ENCODE data around the gene FANCI. TPM values are rescaled to one million over a fixed set of nuclear protein-coding genes. Genes with fewer than 3 reads are reported as not detected.

FANCI gene
- total RNA-seq, 1 experiment from 2014 or later = 112 TPM

GRCh38 chr15:89243046-89243690 lies 611 bp upstream of the FANCI start:
- peak overlapping the region; percentile 56 for H2AFZ ChIP-seq (ENCODE audit: low read depth, low read length, poor library complexity, severe bottlenecking)
- no peak for TF ChIP-seq CEBPB (IDR thresholded peaks at IDR 0.05; ENCODE audit: low read depth)
- TF ChIP-seq YY1 (IDR thresholded peaks at IDR 0.05; ENCODE audit: extremely low read depth, insufficient replicate concordance, low read depth, low read length) = no peak
- TF ChIP-seq MAX (IDR thresholded peaks at IDR 0.05) = no peak
- no peak for TF ChIP-seq SP1 (IDR thresholded peaks at IDR 0.05; ENCODE audit: low read depth)
- TF ChIP-seq SIN3A (IDR thresholded peaks at IDR 0.05; ENCODE audit: low read depth) = no peak
- TF ChIP-seq SRF (IDR thresholded peaks at IDR 0.05; ENCODE audit: low read depth) = no peak
- DNase-seq (ENCODE audit: low read depth, low spot score) (no peak), ATAC-seq (no peak)
- H3K4me3 ChIP-seq (replicated peaks in 1 of 2; ENCODE audit: low read depth in 1 of 2, low read length in 2 of 2) = peak overlapping the region; percentile 76 to 78
- H3K9me2 ChIP-seq (ENCODE audit: insufficient read depth) = no peaks in the 10 kb centered on the region
- ChIA-PET RAD21 (ENCODE audit: low non-redundant PET in 1 of 2, low total read pairs in 2 of 2, uncharacterized antibody in 2 of 2, unreplicated experiment in 2 of 2) (interaction anchor here (1.0 to 3.0 kb wide), 2 partner anchors 36 kb away, joined by 6 to 10 read pairs; no protein-coding TSS in a partner anchor), CTCF (interaction anchor here (1.0 to 2.3 kb wide), 2 partner anchors 10 to 37 kb away, joined by 3 to 20 read pairs; no protein-coding TSS in a partner anchor), POLR2A (interaction anchor here (0.9 to 1.1 kb wide), 2 partner anchors 10 to 36 kb away, joined by 3 to 6 read pairs; no protein-coding TSS in a partner anchor)
- H3K9me3 ChIP-seq (ENCODE audit: control insufficient read depth in 1 of 2, insufficient read depth in 1 of 2, low read depth in 1 of 2, low read length in 2 of 2) = peaks cover 0 to 4% of the 10 kb centered on the region in 2 experiments; a peak in 1 of 4 replicates
- H3K27me3 ChIP-seq (ENCODE audit: insufficient read depth, low read length) = no peaks in the 10 kb centered on the region
- peaks cover 6% of the 10 kb centered on the region; the same call in 1 of the 2 replicates for H4K20me1 ChIP-seq (ENCODE audit: insufficient read depth)
- H3K4me2 ChIP-seq (ENCODE audit: low read length) = peak overlapping the region; percentile 78
- peaks cover 4 to 17% of the 10 kb centered on the region in 2 experiments; a peak in 3 of 4 replicates for H3K4me1 ChIP-seq (ENCODE audit: control insufficient read depth in 1 of 2, insufficient read depth in 2 of 2, low read length in 2 of 2)
- peak overlapping the region; percentile 79 for H3K9ac ChIP-seq (ENCODE audit: low read length)
- BruUV-seq (replicated peaks) = TSS peak; percentile 92
- peak overlapping the region; percentile 79; the same call in 1 of the 2 replicates for H3K27ac ChIP-seq (ENCODE audit: low read depth, low read length)
- H3K79me2 ChIP-seq (ENCODE audit: insufficient read depth, low read length) = peaks cover 43% of the 10 kb centered on the region
- peaks cover 3 to 9% of the 10 kb centered on the region in 2 experiments for H3K36me3 ChIP-seq (ENCODE audit: control insufficient read depth in 1 of 2, insufficient read depth in 2 of 2, low read length in 2 of 2)
- intact Hi-C loops (cut with micrococcal nuclease) = loop anchor here (1.0 kb wide), 1 partner anchor 92 kb away; no protein-coding TSS in a partner anchor

GRCh38 chr15:89244574-89244903 lies 760 bp downstream of the FANCI start:
- intact Hi-C loops (cut with micrococcal nuclease) = loop anchor here (2.0 kb wide), 1 partner anchor 38 kb away; no protein-coding TSS in a partner anchor
- ATAC-seq (peak; percentile 17), DNase-seq (ENCODE audit: low read depth, low spot score) (no peak)
- Histone ChIP-seq H3K9me3 (ENCODE audit: control insufficient read depth in 1 of 2, insufficient read depth in 1 of 2, low read depth in 1 of 2, low read length in 2 of 2) (peaks cover 0 to 4% of the 10 kb centered on the region in 2 experiments; a peak in 1 of 4 replicates), H2AFZ (ENCODE audit: low read depth, low read length, poor library complexity, severe bottlenecking) (no peak overlapping the region), H3K9me2 (ENCODE audit: insufficient read depth) (no peaks in the 10 kb centered on the region), H3K36me3 (ENCODE audit: control insufficient read depth in 1 of 2, insufficient read depth in 2 of 2, low read length in 2 of 2) (peaks cover 16 to 23% of the 10 kb centered on the region in 2 experiments), H4K20me1 (ENCODE audit: insufficient read depth) (peaks cover 9% of the 10 kb centered on the region; the same call in 1 of the 2 replicates), H3K79me2 (ENCODE audit: insufficient read depth, low read length) (peaks cover 56% of the 10 kb centered on the region), H3K4me2 (ENCODE audit: low read length) (peak overlapping the region; percentile 78), H3K4me3 (replicated peaks in 1 of 2; ENCODE audit: low read depth in 1 of 2, low read length in 2 of 2) (peak overlapping the region; percentile 76 to 78), H3K27ac (ENCODE audit: low read depth, low read length) (peak overlapping the region; percentile 79), H3K9ac (ENCODE audit: low read length) (peak overlapping the region; percentile 79), H3K4me1 (ENCODE audit: control insufficient read depth in 1 of 2, insufficient read depth in 2 of 2, low read length in 2 of 2) (peaks cover 4 to 17% of the 10 kb centered on the region in 2 experiments; a peak in 3 of 4 replicates), H3K27me3 (ENCODE audit: insufficient read depth, low read length) (no peaks in the 10 kb centered on the region)
- POLR2A ChIA-PET = no interaction called here
- CTCF ChIA-PET = interaction anchor here (2.3 kb wide), 1 partner anchor 38 kb away, joined by 20 read pairs; no protein-coding TSS in a partner anchor
- RAD21 ChIA-PET (ENCODE audit: low non-redundant PET in 1 of 2, low total read pairs in 2 of 2, uncharacterized antibody in 2 of 2, unreplicated experiment in 2 of 2) = interaction anchor here in 1 of 2 experiments (3.0 kb wide), 1 partner anchor 37 kb away, joined by 10 read pairs; no protein-coding TSS in a partner anchor
- no TSS peak for BruUV-seq (replicated peaks)
- TF ChIP-seq SRF (IDR thresholded peaks at IDR 0.05; ENCODE audit: low read depth) = no peak
- no peak for TF ChIP-seq RAD21 (IDR thresholded peaks at IDR 0.05; ENCODE audit: low read depth)
- no peak for TF ChIP-seq ZFX (IDR thresholded peaks at IDR 0.05)
- TF ChIP-seq ZBTB33 (IDR thresholded peaks at IDR 0.05; ENCODE audit: extremely low read depth, insufficient replicate concordance, low read length) = no peak
- no peak for TF ChIP-seq EZH2phosphoT487 (IDR thresholded peaks at IDR 0.05; ENCODE audit: borderline replicate concordance)
- TF ChIP-seq TCF7L2 (IDR thresholded peaks at IDR 0.05; ENCODE audit: borderline replicate concordance, extremely low read depth, insufficient read depth, insufficient read length) = no peak
- no peak for TF ChIP-seq POLR2AphosphoS5 (IDR thresholded peaks at IDR 0.05; ENCODE audit: low read depth, low read length)
- no peak for TF ChIP-seq EZH2 (IDR thresholded peaks at IDR 0.05)
- TF ChIP-seq ELF1 (IDR thresholded peaks at IDR 0.05; ENCODE audit: borderline replicate concordance, low read depth) = no peak
- TF ChIP-seq ZNF274 (IDR thresholded peaks at IDR 0.05; ENCODE audit: low read depth, low read length) = no peak
- no peak for TF ChIP-seq JUND (IDR thresholded peaks at IDR 0.05)
- no peak for TF ChIP-seq SP1 (IDR thresholded peaks at IDR 0.05; ENCODE audit: low read depth)
- no peak for TF ChIP-seq CBX3 (IDR thresholded peaks at IDR 0.05; ENCODE audit: low read depth)
